Measurements from ENCODE around the gene NAXD. TPM values are rescaled to one million over a fixed set of nuclear protein-coding genes. Genes with fewer than 3 reads are reported as not detected.
"Not testable (repeated sequence)": the region's sequence is repeated elsewhere in the genome, so short reads cannot be mapped to it uniquely, and the experiment has no call there.

Gene NAXD
- total RNA-seq, 4 donors from 2014 or later, result 26.0 to 37.9 (median 35.4) TPM

DNA sequence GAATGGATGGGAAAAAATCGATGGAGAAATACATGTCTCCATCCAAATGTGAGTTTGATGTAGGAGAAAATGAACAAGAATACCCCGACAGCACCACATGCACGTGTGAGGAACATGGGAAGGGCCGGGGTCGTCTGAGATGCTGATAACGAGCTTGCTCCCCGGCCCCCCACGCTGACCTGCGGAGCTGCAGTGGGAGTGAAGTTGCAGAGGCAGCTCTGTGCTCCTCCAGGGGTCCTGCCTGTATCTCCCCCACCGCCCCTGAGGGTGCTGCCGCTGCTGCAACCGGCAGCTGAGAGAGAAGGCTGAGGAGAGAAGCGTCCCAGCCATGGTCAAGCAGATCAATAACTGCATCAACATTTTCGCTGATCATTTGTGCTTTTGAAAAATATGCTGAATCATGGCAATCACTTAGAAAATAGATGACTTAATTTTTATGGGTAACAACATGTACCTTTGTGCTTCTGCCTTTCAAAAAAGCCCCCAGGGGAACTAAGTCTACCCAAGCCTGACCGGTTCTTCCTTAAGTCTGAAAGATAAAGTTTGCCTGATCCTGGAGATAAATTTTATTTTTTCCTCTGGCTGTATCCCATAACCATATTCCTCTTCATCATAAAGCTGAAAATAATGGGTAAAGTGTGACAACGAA lies 18.2 kb upstream of the NAXD start:
- DNase-seq, result no peak
- Histone ChIP-seq H3K36me3 (no peaks in the 10 kb centered on the region), H3K27me3 (no peaks in the 10 kb centered on the region), H3K27ac (no peak overlapping the region), H3K4me3 (no peak overlapping the region), H3K9me3 (no peaks in the 10 kb centered on the region), H3K4me1 (no peaks in the 10 kb centered on the region)
- intact Hi-C loops (cut with DNase I; ENCODE audit: low total_unique reads), result no loop called here
- TF ChIP-seq, protein P1, sequence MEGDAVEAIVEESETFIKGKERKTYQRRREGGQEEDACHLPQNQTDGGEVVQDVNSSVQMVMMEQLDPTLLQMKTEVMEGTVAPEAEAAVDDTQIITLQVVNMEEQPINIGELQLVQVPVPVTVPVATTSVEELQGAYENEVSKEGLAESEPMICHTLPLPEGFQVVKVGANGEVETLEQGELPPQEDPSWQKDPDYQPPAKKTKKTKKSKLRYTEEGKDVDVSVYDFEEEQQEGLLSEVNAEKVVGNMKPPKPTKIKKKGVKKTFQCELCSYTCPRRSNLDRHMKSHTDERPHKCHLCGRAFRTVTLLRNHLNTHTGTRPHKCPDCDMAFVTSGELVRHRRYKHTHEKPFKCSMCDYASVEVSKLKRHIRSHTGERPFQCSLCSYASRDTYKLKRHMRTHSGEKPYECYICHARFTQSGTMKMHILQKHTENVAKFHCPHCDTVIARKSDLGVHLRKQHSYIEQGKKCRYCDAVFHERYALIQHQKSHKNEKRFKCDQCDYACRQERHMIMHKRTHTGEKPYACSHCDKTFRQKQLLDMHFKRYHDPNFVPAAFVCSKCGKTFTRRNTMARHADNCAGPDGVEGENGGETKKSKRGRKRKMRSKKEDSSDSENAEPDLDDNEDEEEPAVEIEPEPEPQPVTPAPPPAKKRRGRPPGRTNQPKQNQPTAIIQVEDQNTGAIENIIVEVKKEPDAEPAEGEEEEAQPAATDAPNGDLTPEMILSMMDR (IDR thresholded peaks at IDR 0.05), result no peak
- TF ChIP-seq POLR2A (IDR thresholded peaks at IDR 0.05), result no peak

DNA sequence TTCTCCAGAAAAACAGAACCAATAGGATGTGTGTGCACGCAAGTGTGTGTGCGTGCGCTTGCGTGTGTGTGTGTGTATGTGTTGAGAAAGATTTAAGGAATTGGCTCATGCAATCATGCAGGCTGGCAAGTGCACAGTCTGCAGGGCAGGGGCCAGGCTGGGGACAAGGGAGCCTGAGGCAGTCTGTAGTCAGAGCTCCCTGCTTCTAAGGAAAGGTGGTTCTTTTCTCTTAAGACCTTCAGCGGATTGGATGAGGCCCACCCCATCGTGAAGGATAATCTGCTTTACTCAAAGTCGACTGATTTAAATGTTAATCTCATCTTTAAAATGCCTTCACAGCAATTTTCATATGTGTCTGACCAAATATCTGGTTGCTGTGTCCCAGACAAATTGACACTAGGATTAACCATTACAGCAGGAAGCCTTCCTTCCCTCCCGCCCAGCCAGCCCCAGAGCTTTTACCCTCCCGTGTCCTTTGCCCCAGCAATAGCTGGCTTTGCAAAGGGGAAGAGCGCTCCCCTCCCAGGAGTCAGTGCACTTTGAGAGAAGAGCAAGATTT lies 15.0 kb upstream of the NAXD start:
- TF ChIP-seq POLR2A (IDR thresholded peaks at IDR 0.05), result no peak
- TF ChIP-seq, protein P1 (IDR thresholded peaks at IDR 0.05), result no peak
- no peaks in the 10 kb centered on the region for H3K9me3 ChIP-seq
- H3K27ac ChIP-seq, result no peak overlapping the region
- no peaks in the 10 kb centered on the region for H3K27me3 ChIP-seq
- H3K36me3 ChIP-seq, result no peaks in the 10 kb centered on the region
- intact Hi-C loops (cut with DNase I; ENCODE audit: low total_unique reads), result no loop called here
- H3K4me3 ChIP-seq, result no peak overlapping the region
- DNase-seq, result no peak
- H3K4me1 ChIP-seq, result no peaks in the 10 kb centered on the region

DNA sequence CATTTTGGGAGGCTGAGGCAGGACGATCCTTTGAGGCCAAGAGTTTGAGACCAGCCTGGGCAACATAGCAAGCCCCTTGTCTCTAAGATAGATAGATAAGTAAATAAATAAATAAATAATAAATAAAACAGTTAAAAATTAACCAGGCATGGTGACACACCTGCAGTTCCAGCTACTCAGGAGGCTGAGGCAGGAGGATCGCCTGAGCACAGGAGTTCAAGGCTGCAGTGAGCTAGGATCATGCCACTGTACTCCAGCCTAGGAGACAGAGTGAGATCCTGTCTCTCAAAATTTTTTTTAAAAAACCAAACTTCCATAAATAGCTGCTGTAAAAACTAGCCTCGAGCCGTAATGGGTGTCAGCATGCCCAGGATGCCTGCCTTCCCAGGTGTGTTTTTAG lies 14.4 kb upstream of the NAXD start:
- intact Hi-C loops (cut with DNase I; ENCODE audit: low total_unique reads), result no loop called here
- Histone ChIP-seq H3K36me3 (no peaks in the 10 kb centered on the region), H3K27ac (no peak overlapping the region), H3K4me1 (no peaks in the 10 kb centered on the region), H3K9me3 (no peaks in the 10 kb centered on the region), H3K4me3 (no peak overlapping the region), H3K27me3 (no peaks in the 10 kb centered on the region)
- DNase-seq, result no peak
- no peak for TF ChIP-seq POLR2A (IDR thresholded peaks at IDR 0.05)
- TF ChIP-seq, protein P1 (IDR thresholded peaks at IDR 0.05), result no peak

DNA sequence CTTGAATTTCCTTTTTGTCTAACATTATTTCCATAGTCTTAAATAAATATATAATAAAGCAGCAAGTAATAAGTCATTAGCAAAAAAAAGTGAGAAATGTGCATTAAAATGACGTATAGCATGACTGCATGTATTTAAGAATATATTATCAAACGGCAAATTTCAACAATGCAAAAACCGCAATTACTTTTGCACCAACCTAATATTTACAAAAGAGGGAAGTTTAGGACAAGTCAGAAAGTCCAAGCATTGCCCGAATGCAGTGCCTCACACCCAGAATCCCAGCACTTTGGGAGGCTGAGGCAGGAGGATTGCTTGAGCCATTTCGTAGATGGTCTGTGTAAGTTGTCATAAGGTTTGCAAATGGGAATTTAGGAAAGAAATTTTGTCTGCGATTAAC lies 10.2 kb upstream of the NAXD start:
- Histone ChIP-seq H3K36me3 (no peaks in the 10 kb centered on the region), H3K27me3 (no peaks in the 10 kb centered on the region), H3K27ac (no peak overlapping the region), H3K4me3 (no peak overlapping the region), H3K4me1 (no peaks in the 10 kb centered on the region), H3K9me3 (no peaks in the 10 kb centered on the region)
- TF ChIP-seq, protein P1 (IDR thresholded peaks at IDR 0.05), result no peak
- TF ChIP-seq POLR2A (IDR thresholded peaks at IDR 0.05), result no peak
- intact Hi-C loops (cut with DNase I; ENCODE audit: low total_unique reads), result no loop called here
- no peak for DNase-seq

DNA sequence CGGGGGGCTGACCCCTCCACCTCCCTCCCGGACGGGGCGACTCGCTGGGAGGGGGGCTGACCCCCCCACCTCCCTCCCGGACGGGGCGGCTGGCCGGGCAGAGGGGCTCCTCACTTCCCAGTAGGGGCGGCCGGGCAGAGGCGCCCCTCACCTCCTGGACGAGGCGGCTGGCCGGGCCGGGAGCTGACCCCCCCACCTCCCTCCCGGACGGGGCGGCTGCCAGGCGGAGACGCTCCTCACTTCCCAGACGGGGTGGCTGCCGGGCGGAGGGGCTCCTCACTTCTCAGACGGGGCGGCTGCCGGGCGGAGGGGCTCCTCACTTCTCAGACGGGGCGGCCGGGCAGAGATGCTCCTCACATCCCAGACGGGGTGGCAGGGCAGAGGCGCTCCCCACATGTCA lies 9.1 kb upstream of the NAXD start:
- H3K4me3 ChIP-seq; H3K36me3 ChIP-seq; H3K27me3 ChIP-seq; intact Hi-C loops (cut with DNase I; ENCODE audit: low total_unique reads); DNase-seq; H3K4me1 ChIP-seq; H3K9me3 ChIP-seq; H3K27ac ChIP-seq: not testable (repeated sequence)

Measured in uterus (tissue), 4 donors.